IMR-90 (cell line): Measurements from ENCODE around the gene TCF3.

Source experiments
- BHLHE40 ChIP-seq: fragments of 150-350 bp; IDR thresholded peaks from 2 replicates; pipeline ENCODE4 v1.6.1; 2016; ENCODE audit warnings: mild to moderate bottlenecking, low read depth, low read length
- CEBPB ChIP-seq: IDR thresholded peaks from 2 replicates; pipeline ENCODE4 v1.6.1; 2012; ENCODE audit warnings: low read depth, low read length, improper control_type of control experiment
- CHD1 ChIP-seq: IDR thresholded peaks from 2 replicates; pipeline ENCODE4 v1.6.1; 2012; ENCODE audit warnings: low read depth, low read length, improper control_type of control experiment
- FOS ChIP-seq: fragments of 150-350 bp; IDR thresholded peaks from 2 replicates; pipeline ENCODE4 v1.6.1; 2016; ENCODE audit warnings: low read depth, low read length
- MAFK ChIP-seq: IDR thresholded peaks from 2 replicates; pipeline ENCODE4 v1.6.1; 2012; ENCODE audit warnings: low read depth, low read length, improper control_type of control experiment
- MAZ ChIP-seq: IDR thresholded peaks from 2 replicates; pipeline ENCODE4 v1.6.1; 2012; ENCODE audit warnings: low read depth, mild to moderate bottlenecking, low read length, improper control_type of control experiment, moderate library complexity, borderline replicate concordance
- MXI1 ChIP-seq: IDR thresholded peaks from 2 replicates; pipeline ENCODE4 v1.6.1; 2012; ENCODE audit warnings: low read depth, mild to moderate bottlenecking, low read length, moderate library complexity, borderline replicate concordance
- POLR2A ChIP-seq: IDR thresholded peaks from 2 replicates; pipeline ENCODE4 v1.6.1; 2012; ENCODE audit warnings: mild to moderate bottlenecking, low read depth, low read length
- RAD21 ChIP-seq: IDR thresholded peaks from 2 replicates; pipeline ENCODE4 v1.6.1; 2012; ENCODE audit warnings: low read length, improper control_type of control experiment
- RCOR1 ChIP-seq: IDR thresholded peaks from 2 replicates; pipeline ENCODE4 v1.6.1; 2012; ENCODE audit warnings: mild to moderate bottlenecking, low read length, improper control_type of control experiment; ENCODE audit not compliant: insufficient replicate concordance
- RFX5 ChIP-seq: IDR thresholded peaks from 2 replicates; pipeline ENCODE4 v1.8.0; 2012; ENCODE audit warnings: low read depth, mild to moderate bottlenecking, low read length, moderate library complexity
- SMC3 ChIP-seq: fragments of 150-350 bp; IDR thresholded peaks from 2 replicates; pipeline ENCODE4 v1.6.1; 2016; ENCODE audit warnings: low read depth, mild to moderate bottlenecking, antibody characterized with exemption, low read length, moderate library complexity
- TF ChIP-seq, protein P1 (sequence below): conservative IDR thresholded peaks from 2 replicates; pipeline ENCODE4 v1.5.1; 2012; ENCODE audit warnings: mild to moderate bottlenecking, low read depth, low read length, improper control_type of control experiment

- TF ChIP-seq, protein P1, sequence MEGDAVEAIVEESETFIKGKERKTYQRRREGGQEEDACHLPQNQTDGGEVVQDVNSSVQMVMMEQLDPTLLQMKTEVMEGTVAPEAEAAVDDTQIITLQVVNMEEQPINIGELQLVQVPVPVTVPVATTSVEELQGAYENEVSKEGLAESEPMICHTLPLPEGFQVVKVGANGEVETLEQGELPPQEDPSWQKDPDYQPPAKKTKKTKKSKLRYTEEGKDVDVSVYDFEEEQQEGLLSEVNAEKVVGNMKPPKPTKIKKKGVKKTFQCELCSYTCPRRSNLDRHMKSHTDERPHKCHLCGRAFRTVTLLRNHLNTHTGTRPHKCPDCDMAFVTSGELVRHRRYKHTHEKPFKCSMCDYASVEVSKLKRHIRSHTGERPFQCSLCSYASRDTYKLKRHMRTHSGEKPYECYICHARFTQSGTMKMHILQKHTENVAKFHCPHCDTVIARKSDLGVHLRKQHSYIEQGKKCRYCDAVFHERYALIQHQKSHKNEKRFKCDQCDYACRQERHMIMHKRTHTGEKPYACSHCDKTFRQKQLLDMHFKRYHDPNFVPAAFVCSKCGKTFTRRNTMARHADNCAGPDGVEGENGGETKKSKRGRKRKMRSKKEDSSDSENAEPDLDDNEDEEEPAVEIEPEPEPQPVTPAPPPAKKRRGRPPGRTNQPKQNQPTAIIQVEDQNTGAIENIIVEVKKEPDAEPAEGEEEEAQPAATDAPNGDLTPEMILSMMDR = no peak
- TF ChIP-seq BHLHE40 = no peak
- no peak for TF ChIP-seq RAD21
- no peak for TF ChIP-seq FOS
- no peak for TF ChIP-seq CHD1
- TF ChIP-seq POLR2A = no peak
- TF ChIP-seq MXI1 = no peak
- TF ChIP-seq RFX5 = no peak
- no peak for TF ChIP-seq RCOR1
- TF ChIP-seq CEBPB = no peak
- no peak for TF ChIP-seq MAFK
- TF ChIP-seq MAZ = no peak
- TF ChIP-seq SMC3 = no peak
These were observed 25.9 kb downstream of the TCF3 start for GRCh38 chr19:1626417-1627010.
